ENCODE results near the gene CWF19L2.

CWF19L2 gene

DNA sequence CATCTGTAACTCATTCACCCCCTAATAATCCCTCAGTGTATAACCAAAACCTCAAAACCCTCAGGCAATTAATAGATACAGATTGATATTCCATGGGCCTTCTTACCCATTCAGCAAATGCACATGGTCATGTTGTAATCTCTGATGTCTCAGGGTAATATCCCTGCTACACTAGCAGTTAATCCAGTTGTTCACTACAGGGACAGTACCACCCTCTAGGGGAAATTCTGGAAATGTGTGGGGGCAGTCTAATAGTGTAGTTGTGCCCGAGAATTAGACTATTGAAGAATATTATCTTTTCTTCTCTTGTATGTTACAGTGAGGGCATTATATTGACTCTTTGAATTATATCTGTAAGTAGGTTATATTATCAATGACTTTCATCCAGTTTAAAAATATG, 175.4 kb downstream of the CWF19L2 start:
- no peak for DNase-seq

Measured in Kasumi-1 (cell line).